SJCRH30 (cell line): ENCODE measurements around the gene ANXA9. TPM values are rescaled to one million over a fixed set of nuclear protein-coding genes. Genes with fewer than 3 reads are reported as not detected.

Experiments
- DNase-seq, 2 experiments: peaks; one replicate each; pipeline ENCODE4 v3.0.0-alpha.2; 2015 to 2020
- H3K27ac ChIP-seq: fragments of 250-450 bp; sonication (Bioruptor Pico); 2 replicates; pipeline ENCODE4 v1.5.1; 2020; ENCODE audit warnings: mild to moderate bottlenecking, moderate library complexity
- H3K27me3 ChIP-seq: fragments of 250-450 bp; sonication (Bioruptor Pico); 2 replicates; pipeline ENCODE4 v1.5.1; 2020; ENCODE audit warnings: mild to moderate bottlenecking, moderate library complexity
- H3K36me3 ChIP-seq: fragments of 250-450 bp; sonication (Bioruptor Pico); 2 replicates; pipeline ENCODE4 v1.5.1; 2020; ENCODE audit warnings: mild to moderate bottlenecking, moderate library complexity
- H3K4me1 ChIP-seq: fragments of 250-450 bp; sonication (Bioruptor Pico); 2 replicates; pipeline ENCODE4 v1.5.1; 2020; ENCODE audit warnings: mild to moderate bottlenecking, moderate library complexity
- H3K4me3 ChIP-seq: fragments of 250-450 bp; sonication (Bioruptor Pico); 2 replicates; pipeline ENCODE4 v1.5.1; 2020; ENCODE audit warnings: mild to moderate bottlenecking, moderate library complexity
- H3K9me3 ChIP-seq: fragments of 250-450 bp; sonication (Bioruptor Pico); replicated peaks from 2 replicates; pipeline ENCODE4 v1.5.1; 2020; ENCODE audit warnings: mild to moderate bottlenecking, moderate library complexity
- total RNA-seq: library from RNA; depleted of rRNA; stranded (reverse); fragments of >200 nt; shearing (Covaris generic); gene quantifications from 2 replicates; pipeline ENCODE4 v1.2.3, GENCODE V29; 2014; rRNA removed

The ANXA9 gene
- total RNA-seq, 1 experiment from 2014 or later, result not detected

GRCh38 chr1:151036356-151036755 lies 54.3 kb downstream of the ANXA9 start, which contains the start of gene BNIPL:
Gene BNIPL, plus strand, starts transcription at chr1:151036586. Its CDS starts 140 bp downstream, at chr1:151036726.
- no peaks in the 10 kb centered on the region; the same call in 1 of the 2 replicates for H3K36me3 ChIP-seq
- H3K27ac ChIP-seq, result no peak within 1 kb of the TSS
- DNase-seq, result no peak
- no peaks in the 10 kb centered on the region for H3K27me3 ChIP-seq
- no peaks in the 10 kb centered on the region for H3K4me1 ChIP-seq
- H3K9me3 ChIP-seq, result no peaks in the 10 kb centered on the region
- no peak within 1 kb of the TSS for H3K4me3 ChIP-seq

GRCh38 chr1:151037032-151037431 lies 54.9 kb downstream of the ANXA9 start:
- DNase-seq, result no peak
- Histone ChIP-seq H3K4me1 (no peaks in the 10 kb centered on the region), H3K36me3 (no peaks in the 10 kb centered on the region; the same call in 1 of the 2 replicates), H3K27me3 (no peaks in the 10 kb centered on the region), H3K4me3 (no peak overlapping the region), H3K27ac (no peak overlapping the region), H3K9me3 (no peaks in the 10 kb centered on the region)

- H3K9me3 ChIP-seq, result no peaks in the 10 kb centered on the region
- H3K36me3 ChIP-seq, result no peaks in the 10 kb centered on the region
- H3K27ac ChIP-seq, result no peak overlapping the region
- H3K4me3 ChIP-seq, result no peak overlapping the region
- no peak for DNase-seq
- no peaks in the 10 kb centered on the region for H3K4me1 ChIP-seq
- no peaks in the 10 kb centered on the region for H3K27me3 ChIP-seq
These were observed 57.4 kb downstream of the ANXA9 start for GRCh38 chr1:151039521-151039920.

- no peaks in the 10 kb centered on the region for H3K27me3 ChIP-seq
- H3K9me3 ChIP-seq, result no peaks in the 10 kb centered on the region
- H3K4me3 ChIP-seq, result no peak overlapping the region
- no peaks in the 10 kb centered on the region for H3K36me3 ChIP-seq
- no peak for DNase-seq
- no peak overlapping the region for H3K27ac ChIP-seq
- H3K4me1 ChIP-seq, result no peaks in the 10 kb centered on the region
These were observed 61.1 kb downstream of the ANXA9 start for GRCh38 chr1:151043163-151043562.

Other genes starting within 250 kb of the ANXA9 start
- gene CTSS, start 216.5 kb upstream of the ANXA9 start, total RNA-seq, result 14.2 and 14.4 TPM in 2 replicates
- 0.97 and 1.3 TPM in 2 replicates for gene CTSK, start 174.0 kb upstream of the ANXA9 start, total RNA-seq
- 25.4 and 26.0 TPM in 2 replicates for gene ARNT, start 105.7 kb upstream of the ANXA9 start, total RNA-seq
- not detected in 2 replicates for gene CTXND2, start 95.2 kb upstream of the ANXA9 start, total RNA-seq
- gene SETDB1, start 55.9 kb upstream of the ANXA9 start, total RNA-seq, result 42.8 and 46.2 TPM in 2 replicates
- gene CERS2, start 7.5 kb upstream of the ANXA9 start, total RNA-seq, result 87.3 and 95.2 TPM in 2 replicates
- gene MINDY1, start 24.6 kb downstream of the ANXA9 start, total RNA-seq, result 2.0 and 2.5 TPM in 2 replicates
- gene PRUNE1, start 26.2 kb downstream of the ANXA9 start, total RNA-seq, result 15.0 and 17.4 TPM in 2 replicates
- 0.22 and 0.56 TPM in 2 replicates for gene BNIPL, start 54.3 kb downstream of the ANXA9 start, total RNA-seq
- gene C1orf56, start 65.5 kb downstream of the ANXA9 start, total RNA-seq, result 1.8 and 2.0 TPM in 2 replicates
- gene CDC42SE1, start 77.3 kb downstream of the ANXA9 start, total RNA-seq, result 42.2 and 48.3 TPM in 2 replicates
- 14.9 and 15.7 TPM in 2 replicates for gene MLLT11, start 78.1 kb downstream of the ANXA9 start, total RNA-seq
- gene GABPB2, start 88.5 kb downstream of the ANXA9 start, total RNA-seq, result 3.0 and 3.2 TPM in 2 replicates
- gene SEMA6C, start 164.3 kb downstream of the ANXA9 start, total RNA-seq, result 11.2 and 12.5 TPM in 2 replicates
- gene TNFAIP8L2, start 174.4 kb downstream of the ANXA9 start, total RNA-seq, result not detected in 2 replicates
- 13.4 and 15.8 TPM in 2 replicates for gene LYSMD1, start 183.6 kb downstream of the ANXA9 start, total RNA-seq
- gene SCNM1, start 183.9 kb downstream of the ANXA9 start, total RNA-seq, result 48.9 and 57.8 TPM in 2 replicates
- not detected in 2 replicates for gene TMOD4, start 193.7 kb downstream of the ANXA9 start, total RNA-seq
- gene VPS72, start 207.9 kb downstream of the ANXA9 start, total RNA-seq, result 49.4 and 55.2 TPM in 2 replicates
- 85.0 and 99.3 TPM in 2 replicates for gene PIP5K1A, start 216.3 kb downstream of the ANXA9 start, total RNA-seq